ENCODE measurements around the gene TAF5L.
A peak's percentile ranks its signal among the peaks of the same experiment; 100 is the strongest.

TAF5L gene

GRCh38 chr1:229608590-229608989 is 17.3 kb downstream of the TAF5L start:
- no peak overlapping the region for H3K4me3 ChIP-seq (ENCODE audit: low read depth, low read length)
- ChIA-PET POLR2A (no interaction called here), CTCF (no interaction called here)
- no peak for TF ChIP-seq CTCF (IDR thresholded peaks at IDR 0.05; ENCODE audit: insufficient read depth, low read length, missing control alignments)
- no peak for DNase-seq (ENCODE audit: low read depth, low spot score)

- no peak overlapping the region for H3K4me3 ChIP-seq (ENCODE audit: low read depth, low read length)
- no peak for TF ChIP-seq CTCF (IDR thresholded peaks at IDR 0.05; ENCODE audit: insufficient read depth, low read length, missing control alignments)
- no peak for DNase-seq (ENCODE audit: low read depth, low spot score)
- ChIA-PET POLR2A (no interaction called here), CTCF (no interaction called here)
Observed at GRCh38 chr1:229607370-229607769, 18.6 kb downstream of the TAF5L start.

- no peak for TF ChIP-seq CTCF (IDR thresholded peaks at IDR 0.05; ENCODE audit: insufficient read depth, low read length, missing control alignments)
- H3K4me3 ChIP-seq (ENCODE audit: low read depth, low read length), result no peak overlapping the region
- no peak for DNase-seq (ENCODE audit: low read depth, low spot score)
- ChIA-PET CTCF (no interaction called here), POLR2A (no interaction called here)
Observed at GRCh38 chr1:229603371-229604005, 22.4 kb downstream of the TAF5L start.

- CTCF ChIA-PET, result interaction anchor here (0.8 kb wide), 1 partner anchor 668 kb away, joined by 3 read pairs; no protein-coding TSS in a partner anchor
- no peak for TF ChIP-seq CTCF (IDR thresholded peaks at IDR 0.05; ENCODE audit: insufficient read depth, low read length, missing control alignments)
- H3K4me3 ChIP-seq (ENCODE audit: low read depth, low read length), result no peak overlapping the region
- no peak for DNase-seq (ENCODE audit: low read depth, low spot score)
- POLR2A ChIA-PET, result no interaction called here
Observed at GRCh38 chr1:229600229-229600628, 25.7 kb downstream of the TAF5L start.

GRCh38 chr1:229599218-229599954 is 26.5 kb downstream of the TAF5L start:
- no peak for DNase-seq (ENCODE audit: low read depth, low spot score)
- H3K4me3 ChIP-seq (ENCODE audit: low read depth, low read length), result no peak overlapping the region
- CTCF ChIA-PET, result no interaction called here
- TF ChIP-seq CTCF (IDR thresholded peaks at IDR 0.05; ENCODE audit: insufficient read depth, low read length, missing control alignments), result no peak
- POLR2A ChIA-PET, result no interaction called here

- ChIA-PET POLR2A (no interaction called here), CTCF (interaction anchor here (1.1 to 3.2 kb wide), 2 partner anchors 39 to 41 kb away, joined by 4 to 10 read pairs; partner anchors contain the start of gene ABCB10)
- TF ChIP-seq CTCF (IDR thresholded peaks at IDR 0.05; ENCODE audit: insufficient read depth, low read length, missing control alignments), result no peak
- no peak overlapping the region for H3K4me3 ChIP-seq (ENCODE audit: low read depth, low read length)
- DNase-seq (ENCODE audit: low read depth, low spot score), result peak; percentile 5
Observed at GRCh38 chr1:229597877-229598276, 28.0 kb downstream of the TAF5L start.
